Prostate gland (tissue), 2 donors: ENCODE measurements around the gene PLA2G4A. TPM values are rescaled to one million over a fixed set of nuclear protein-coding genes. Genes with fewer than 3 reads are reported as not detected.

Experiments used
- DNase-seq: peaks from one replicate; pipeline ENCODE4 v3.0.0-alpha.2; 2019; ENCODE audit warnings: low spot score
- H3K27ac ChIP-seq, 2 donors: fragments of 200-600 bp; sonication (generic); 2 replicates each; pipeline ENCODE4 v1.5.1; 2017 to 2019
- H3K27me3 ChIP-seq: fragments of 200-600 bp; sonication (generic); replicated peaks from 2 replicates; pipeline ENCODE4 v1.5.1; 2019; ENCODE audit not compliant: insufficient read depth
- H3K36me3 ChIP-seq, 2 donors: fragments of 200-600 bp; sonication (generic); 1 replicate in 1 of 2; 2 replicates in 1 of 2; pipeline versions ENCODE4 v1.5.1 to v1.8.1; 2017 to 2019
- H3K4me1 ChIP-seq: fragments of 200-600 bp; sonication (generic); replicated peaks from 2 replicates; pipeline ENCODE4 v1.5.1; 2019
- H3K4me3 ChIP-seq, 2 donors: fragments of 200-600 bp; sonication (generic); 2 replicates each; pipeline ENCODE4 v1.5.1; 2017 to 2019
- H3K9me3 ChIP-seq: fragments of 200-600 bp; sonication (generic); 2 replicates; pipeline ENCODE4 v1.5.1; 2017
- CTCF ChIP-seq, 4 experiments: fragments of 200-600 bp in 2 of 4; fragments of 450-650 bp in 2 of 4; sonication (generic) in 2 of 4; IDR thresholded peaks; 1 replicate in 3 of 4; 2 replicates in 1 of 4; pipeline ENCODE4 v1.5.1; 2016 to 2019; ENCODE audit warnings: antibody characterized with exemption in 4 of 4, mild to moderate bottlenecking in 2 of 4, moderate library complexity in 2 of 4
- POLR2A ChIP-seq: fragments of 450-650 bp; IDR thresholded peaks from one replicate; pipeline ENCODE4 v1.6.1; 2016; ENCODE audit warnings: antibody characterized with exemption, mild to moderate bottlenecking
- POLR2AphosphoS5 ChIP-seq: sonication (generic); formaldehyde crosslinking; IDR thresholded peaks from one replicate; pipeline ENCODE4 v1.6.1; 2017; ENCODE audit warnings: antibody characterized with exemption
- WGBS: methylation state at CpG from one replicate; pipeline ENCODE4 v1.1.5; 2018; 5-methylcytosine and 5-hydroxymethylcytosine counted together
- intact Hi-C: fragments of 100-400 bp; cut with DNase I; formaldehyde crosslinking; loops from one replicate; pipeline ENCODE4 v1.14.2; 2022
- total RNA-seq, 2 donors: library from RNA; depleted of rRNA; stranded (reverse); fragments of >200 nt; gene quantifications; one replicate each; pipeline ENCODE4 v1.1.0, GENCODE V29; 2016

The PLA2G4A gene
- total RNA-seq, 2 donors from 2014 or later = 6.1 to 8.8 TPM

- Histone ChIP-seq H3K9me3 (no peaks in the 10 kb centered on the region), H3K27me3 (no peaks in the 10 kb centered on the region), H3K4me3 (no peak overlapping the region), H3K27ac (no peak overlapping the region), H3K36me3 (no peaks in the 10 kb centered on the region), H3K4me1 (no peaks in the 10 kb centered on the region)
- no peak for DNase-seq
- intact Hi-C loops = no loop called here
- no peak for TF ChIP-seq CTCF (IDR thresholded peaks at IDR 0.05)
- no peak for TF ChIP-seq POLR2AphosphoS5
- no peak for TF ChIP-seq POLR2A
- 79% methylated on average over 2 of the region's 2 CpGs for WGBS
These were observed 14.5 kb downstream of the PLA2G4A start for GRCh38 chr1:186843226-186843625.

GRCh38 chr1:186843931-186844330, 15.2 kb downstream of the PLA2G4A start:
- Histone ChIP-seq H3K4me3 (no peak overlapping the region), H3K27me3 (no peaks in the 10 kb centered on the region), H3K36me3 (no peaks in the 10 kb centered on the region), H3K4me1 (no peaks in the 10 kb centered on the region), H3K9me3 (no peaks in the 10 kb centered on the region), H3K27ac (no peak overlapping the region)
- DNase-seq = no peak
- WGBS = 75% methylated on average over 2 of the region's 2 CpGs
- TF ChIP-seq CTCF (IDR thresholded peaks at IDR 0.05) (no peak), POLR2AphosphoS5 (no peak), POLR2A (no peak)
- intact Hi-C loops = no loop called here

GRCh38 chr1:186845576-186846210, 16.9 kb downstream of the PLA2G4A start:
- Histone ChIP-seq H3K4me3 (no peak overlapping the region), H3K4me1 (no peaks in the 10 kb centered on the region), H3K27me3 (no peaks in the 10 kb centered on the region), H3K27ac (no peak overlapping the region), H3K9me3 (no peaks in the 10 kb centered on the region), H3K36me3 (no peaks in the 10 kb centered on the region)
- intact Hi-C loops = no loop called here
- no peak for DNase-seq
- TF ChIP-seq CTCF (IDR thresholded peaks at IDR 0.05) = no peak
- no peak for TF ChIP-seq POLR2A
- TF ChIP-seq POLR2AphosphoS5 = no peak
- 28% methylated on average over 3 of the region's 3 CpGs for WGBS

- no peak for DNase-seq
- Histone ChIP-seq H3K4me1 (no peaks in the 10 kb centered on the region), H3K27me3 (no peaks in the 10 kb centered on the region), H3K4me3 (no peak overlapping the region), H3K27ac (no peak overlapping the region), H3K9me3 (no peaks in the 10 kb centered on the region), H3K36me3 (no peaks in the 10 kb centered on the region)
- intact Hi-C loops = no loop called here
- TF ChIP-seq POLR2AphosphoS5 = no peak
- no peak for TF ChIP-seq CTCF (IDR thresholded peaks at IDR 0.05)
These were observed 19.9 kb downstream of the PLA2G4A start for GRCh38 chr1:186848509-186849130.

GRCh38 chr1:186849271-186849671, 20.5 kb downstream of the PLA2G4A start:
- H3K36me3 ChIP-seq = no peaks in the 10 kb centered on the region
- intact Hi-C loops = no loop called here
- 80% methylated on average over 5 of the region's 5 CpGs for WGBS

More at GRCh38 chr1:186849271-186849671, 20.5 kb downstream of the PLA2G4A start:
- Histone ChIP-seq H3K4me3 (no peak overlapping the region), H3K4me1 (no peaks in the 10 kb centered on the region), H3K9me3 (no peaks in the 10 kb centered on the region), H3K27ac (no peak overlapping the region), H3K27me3 (no peaks in the 10 kb centered on the region)
- TF ChIP-seq POLR2A (no peak), CTCF (IDR thresholded peaks at IDR 0.05) (no peak), POLR2AphosphoS5 (no peak)
- no peak for DNase-seq
